Fibroblast of mammary gland (primary cell): ENCODE data around the gene SLC13A2.
"Not testable (repeated sequence)": the region's sequence is repeated elsewhere in the genome, so short reads cannot be mapped to it uniquely, and the experiment has no call there.

Experiments used
- DNase-seq: peaks from one replicate; pipeline ENCODE4 v3.0.0-alpha.2; 2010; ENCODE audit warnings: low read depth
- H3K4me3 ChIP-seq: 2 replicates; pipeline ENCODE4 v1.5.1; 2011; ENCODE audit warnings: low read depth, mild to moderate bottlenecking, low read length, moderate library complexity; ENCODE audit not compliant: control insufficient read depth
- TF ChIP-seq, protein P1 (sequence below): conservative IDR thresholded peaks from 2 replicates; pipeline ENCODE4 v1.5.1; 2011; ENCODE audit warnings: low read depth, low read length, inconsistent platforms; ENCODE audit not compliant: control insufficient read depth, insufficient read depth

Gene SLC13A2

GRCh38 chr17:28473542-28473941 is at the start of gene SLC13A2:
Gene SLC13A2, plus strand, starts transcription at chr17:28473644. Its CDS starts 69 bp downstream, at chr17:28473713.
- H3K4me3 ChIP-seq = no peak within 1 kb of the TSS
- TF ChIP-seq, protein P1, sequence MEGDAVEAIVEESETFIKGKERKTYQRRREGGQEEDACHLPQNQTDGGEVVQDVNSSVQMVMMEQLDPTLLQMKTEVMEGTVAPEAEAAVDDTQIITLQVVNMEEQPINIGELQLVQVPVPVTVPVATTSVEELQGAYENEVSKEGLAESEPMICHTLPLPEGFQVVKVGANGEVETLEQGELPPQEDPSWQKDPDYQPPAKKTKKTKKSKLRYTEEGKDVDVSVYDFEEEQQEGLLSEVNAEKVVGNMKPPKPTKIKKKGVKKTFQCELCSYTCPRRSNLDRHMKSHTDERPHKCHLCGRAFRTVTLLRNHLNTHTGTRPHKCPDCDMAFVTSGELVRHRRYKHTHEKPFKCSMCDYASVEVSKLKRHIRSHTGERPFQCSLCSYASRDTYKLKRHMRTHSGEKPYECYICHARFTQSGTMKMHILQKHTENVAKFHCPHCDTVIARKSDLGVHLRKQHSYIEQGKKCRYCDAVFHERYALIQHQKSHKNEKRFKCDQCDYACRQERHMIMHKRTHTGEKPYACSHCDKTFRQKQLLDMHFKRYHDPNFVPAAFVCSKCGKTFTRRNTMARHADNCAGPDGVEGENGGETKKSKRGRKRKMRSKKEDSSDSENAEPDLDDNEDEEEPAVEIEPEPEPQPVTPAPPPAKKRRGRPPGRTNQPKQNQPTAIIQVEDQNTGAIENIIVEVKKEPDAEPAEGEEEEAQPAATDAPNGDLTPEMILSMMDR = no peak
- no peak for DNase-seq

DNA sequence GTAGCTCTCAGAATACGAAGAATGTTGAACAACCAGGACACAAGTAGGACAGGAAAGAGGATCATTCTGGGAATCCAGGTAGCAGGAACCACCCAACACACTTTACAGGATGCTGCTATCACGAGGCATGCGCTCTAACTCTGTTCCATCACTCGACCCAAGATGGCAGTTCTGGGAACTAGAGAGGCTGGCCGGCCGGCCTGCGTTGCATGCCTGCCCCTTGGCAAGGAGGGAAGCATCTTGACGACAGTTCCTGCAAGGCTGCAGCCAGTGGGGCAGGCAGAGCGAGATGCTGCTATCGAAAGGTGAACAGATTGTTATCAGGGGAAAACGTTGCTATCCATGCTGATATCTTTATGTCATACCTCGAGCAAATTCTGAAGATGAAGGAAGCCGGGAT is 48.2 kb upstream of the SLC13A2 start:
- no peak overlapping the region for H3K4me3 ChIP-seq
- no peak for DNase-seq
- TF ChIP-seq, protein P1 = no peak

- no peak overlapping the region for H3K4me3 ChIP-seq
- TF ChIP-seq, protein P1 = peak; percentile 38
- DNase-seq = peak; percentile 2
Observed at GRCh38 chr17:28426081-28426519, 47.3 kb upstream of the SLC13A2 start.

- TF ChIP-seq, protein P1 = no peak
Observed at GRCh38 chr17:28427371-28427770, 46.1 kb upstream of the SLC13A2 start.

DNA sequence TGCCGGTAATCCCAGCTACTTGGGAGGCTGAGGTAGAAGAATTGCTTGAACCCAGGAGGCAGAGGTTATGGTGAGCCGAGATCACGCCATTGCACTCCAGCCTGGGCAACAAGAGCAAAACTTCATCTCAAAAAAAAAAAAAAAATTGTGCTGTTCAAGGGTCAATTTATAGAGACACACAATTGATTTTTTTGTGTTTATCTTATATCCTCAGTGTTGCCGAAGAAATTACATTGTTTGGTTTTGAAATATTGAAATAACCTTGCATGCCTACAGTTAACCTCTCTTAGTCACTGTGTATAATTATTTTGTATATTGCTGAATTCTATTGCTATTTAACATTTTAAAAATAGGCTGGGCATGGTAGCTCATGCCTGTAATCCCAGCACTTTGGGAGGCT is 45.5 kb upstream of the SLC13A2 start:
- DNase-seq, H3K4me3 ChIP-seq: not testable (repeated sequence)

More at GRCh38 chr17:28427371-28427770, 46.1 kb upstream of the SLC13A2 start:
- DNase-seq = no peak
- H3K4me3 ChIP-seq = no peak overlapping the region

GRCh38 chr17:28433721-28434120 is 39.7 kb upstream of the SLC13A2 start:
- TF ChIP-seq, protein P1 = no peak
- no peak for DNase-seq
- H3K4me3 ChIP-seq = no peak overlapping the region

DNA sequence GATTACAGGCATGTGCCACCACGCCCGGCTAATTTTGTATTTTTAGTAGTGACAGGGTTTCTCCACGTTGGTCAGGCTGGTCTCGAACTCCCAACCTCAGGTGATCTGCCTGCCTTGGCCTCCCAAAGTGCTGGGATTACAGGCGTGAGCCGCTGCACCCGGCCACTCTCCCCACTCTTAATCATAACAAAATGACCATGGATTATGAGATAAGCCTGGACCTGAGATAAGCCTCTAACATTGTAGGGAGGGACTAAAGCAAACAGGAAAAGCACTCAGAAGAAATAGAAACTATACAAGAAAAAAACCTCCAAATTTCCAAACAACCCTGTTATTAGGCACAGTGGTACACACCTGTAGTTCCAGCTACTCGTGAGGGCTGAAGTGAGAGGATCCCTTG is 39.1 kb upstream of the SLC13A2 start:
- DNase-seq, H3K4me3 ChIP-seq: not testable (repeated sequence)

- no peak for DNase-seq
- TF ChIP-seq, protein P1 = no peak
- no peak overlapping the region for H3K4me3 ChIP-seq
Observed at GRCh38 chr17:28443901-28444638, 29.4 kb upstream of the SLC13A2 start.
